ENCODE data around the gene ZFHX2.
"Not testable (repeated sequence)": the region's sequence is repeated elsewhere in the genome, so short reads cannot be mapped to it uniquely, and the experiment has no call there.

The ZFHX2 gene

DNA sequence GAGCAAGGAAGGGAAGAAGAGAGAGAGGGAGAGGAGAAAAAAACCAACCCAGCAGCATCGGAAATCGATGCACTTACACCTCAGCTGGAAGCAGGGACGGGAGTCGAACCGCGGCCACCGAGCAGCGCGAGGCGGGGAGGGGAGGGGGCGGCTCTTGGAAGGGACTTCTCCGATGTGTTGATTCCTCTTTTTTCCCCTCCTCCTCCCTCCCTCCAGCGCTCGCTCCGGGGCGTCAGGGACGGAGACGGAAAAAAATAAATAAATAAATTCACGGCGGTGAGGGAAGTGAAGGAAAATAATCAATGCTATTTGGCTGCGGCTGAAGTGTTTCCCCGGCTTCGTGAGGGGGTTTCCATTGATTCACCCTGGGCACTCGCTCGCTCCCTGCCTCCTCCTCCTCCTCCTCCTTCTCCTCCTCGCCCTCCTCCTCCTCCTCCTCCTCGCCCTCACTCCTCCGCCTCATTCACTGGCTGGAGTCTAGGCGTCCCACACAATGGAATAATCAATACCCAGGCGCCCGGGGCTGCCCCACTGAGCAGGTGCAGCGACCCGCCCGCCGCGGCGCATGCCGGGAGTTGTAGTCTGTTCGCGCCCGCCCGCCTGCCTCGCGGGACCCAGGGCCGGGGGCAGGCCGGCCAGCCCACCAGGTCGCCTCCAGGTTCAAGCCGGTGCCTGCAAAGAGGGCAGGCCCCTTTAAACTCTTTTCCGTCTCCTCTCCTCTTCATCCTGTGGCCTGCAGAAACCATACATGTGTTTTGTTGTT is at the start of gene ZFHX2:
ZFHX2 (minus strand) TSS at position 500 of the 763 bp plus-strand sequence. CDS start 16,440 bp downstream, outside the sequence.
- peak; percentile 92 for DNase-seq (ENCODE audit: low spot score)

DNA sequence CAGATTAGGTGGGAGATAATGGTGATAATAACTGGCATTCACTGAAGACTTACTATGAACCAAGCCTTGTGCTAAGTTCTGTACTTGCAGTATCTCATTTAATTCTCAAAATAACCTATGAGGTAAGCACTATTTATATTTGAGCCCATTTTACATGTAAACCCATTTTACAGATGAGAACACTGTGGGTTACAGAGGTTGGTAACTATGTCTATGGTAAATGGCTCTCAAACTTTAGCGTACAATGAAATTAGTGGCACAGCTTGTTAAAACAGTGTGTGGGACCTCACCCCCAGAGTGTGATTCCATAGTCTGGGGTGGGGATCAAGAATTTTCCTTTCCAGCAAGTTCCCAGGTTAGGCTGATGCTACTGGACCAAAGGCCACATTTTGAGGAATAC is 49.2 kb upstream of the ZFHX2 start:
- no peak for DNase-seq (ENCODE audit: low spot score)

DNA sequence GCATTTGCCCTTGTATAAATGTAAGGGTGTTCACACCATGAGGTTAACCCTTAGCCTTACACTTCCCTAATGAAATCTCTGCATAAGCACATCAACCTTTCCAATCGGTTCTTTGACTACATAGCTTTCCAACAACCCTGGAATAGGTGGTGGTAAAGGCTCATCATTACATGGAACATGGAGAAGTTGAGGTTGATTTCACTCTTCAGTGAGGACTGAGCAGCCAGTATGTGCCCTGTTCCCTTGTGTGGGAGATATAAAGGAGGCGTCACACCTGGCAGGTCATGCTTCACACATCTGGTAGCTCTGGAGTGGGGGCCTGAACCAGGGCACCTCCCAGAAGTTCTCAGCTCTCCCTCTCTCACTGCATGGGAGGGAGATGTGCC is 48.8 kb upstream of the ZFHX2 start:
- DNase-seq (ENCODE audit: low spot score) = no peak

DNA sequence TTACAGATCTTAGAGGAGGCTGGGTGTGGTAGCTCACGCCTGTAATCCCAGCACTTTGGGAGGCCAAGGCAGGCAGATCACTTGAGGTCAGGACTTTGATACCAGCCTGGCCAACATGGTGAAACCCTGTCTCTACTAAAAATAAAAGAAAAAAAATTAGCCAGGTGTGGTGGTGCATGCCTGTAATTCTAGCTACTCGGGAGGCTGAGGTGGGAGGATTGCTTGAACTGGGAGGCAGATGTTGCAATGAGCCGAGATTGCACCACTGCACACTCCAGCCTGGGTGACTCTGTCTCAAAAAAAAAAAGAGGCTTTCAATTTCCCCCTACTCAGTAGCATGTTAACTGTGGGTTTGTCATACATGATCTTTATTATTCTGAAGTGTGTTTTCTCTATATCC is 42.6 kb upstream of the ZFHX2 start:
- not testable (repeated sequence) for DNase-seq (ENCODE audit: low spot score)

DNA sequence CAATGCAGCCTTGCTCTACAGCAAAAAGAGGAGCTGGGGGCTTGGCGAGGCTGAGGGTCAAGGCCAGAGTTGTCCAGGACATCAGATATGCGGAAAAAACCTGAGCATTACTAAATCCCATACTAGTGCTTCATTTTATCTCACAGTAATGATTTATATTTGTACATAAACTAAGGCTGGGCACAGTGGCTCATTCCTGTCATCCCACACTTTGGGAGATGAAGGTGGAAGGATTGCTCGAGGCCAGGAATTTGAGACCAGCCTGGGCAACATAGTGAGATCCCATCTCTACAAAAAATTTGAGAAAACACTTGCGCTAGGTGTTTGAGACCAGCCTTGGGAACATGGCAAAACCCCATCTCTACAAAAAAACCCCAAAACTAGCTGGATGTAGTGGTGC is 38.6 kb upstream of the ZFHX2 start:
- DNase-seq (ENCODE audit: low spot score) = no peak

DNA sequence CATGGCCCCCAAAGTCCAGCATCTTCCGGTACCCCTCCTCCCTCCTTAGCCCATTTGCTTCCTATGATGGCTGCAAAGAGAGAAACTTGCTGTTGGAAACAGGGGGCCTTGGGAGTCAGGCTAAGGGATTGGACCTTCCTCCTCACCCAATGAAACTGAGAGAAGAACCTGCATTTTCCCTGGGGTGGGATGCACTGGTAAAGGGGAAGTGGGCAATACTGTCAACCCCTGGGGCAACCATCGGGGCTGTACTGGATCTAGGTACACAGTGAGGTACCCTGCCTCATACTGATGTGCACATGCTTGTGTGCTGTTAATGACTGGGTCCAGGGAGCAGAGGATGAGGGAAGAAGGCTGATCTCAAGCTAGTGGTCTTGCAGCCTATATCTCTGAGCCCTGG is 38.0 kb upstream of the ZFHX2 start:
- DNase-seq (ENCODE audit: low spot score) = no peak

DNA sequence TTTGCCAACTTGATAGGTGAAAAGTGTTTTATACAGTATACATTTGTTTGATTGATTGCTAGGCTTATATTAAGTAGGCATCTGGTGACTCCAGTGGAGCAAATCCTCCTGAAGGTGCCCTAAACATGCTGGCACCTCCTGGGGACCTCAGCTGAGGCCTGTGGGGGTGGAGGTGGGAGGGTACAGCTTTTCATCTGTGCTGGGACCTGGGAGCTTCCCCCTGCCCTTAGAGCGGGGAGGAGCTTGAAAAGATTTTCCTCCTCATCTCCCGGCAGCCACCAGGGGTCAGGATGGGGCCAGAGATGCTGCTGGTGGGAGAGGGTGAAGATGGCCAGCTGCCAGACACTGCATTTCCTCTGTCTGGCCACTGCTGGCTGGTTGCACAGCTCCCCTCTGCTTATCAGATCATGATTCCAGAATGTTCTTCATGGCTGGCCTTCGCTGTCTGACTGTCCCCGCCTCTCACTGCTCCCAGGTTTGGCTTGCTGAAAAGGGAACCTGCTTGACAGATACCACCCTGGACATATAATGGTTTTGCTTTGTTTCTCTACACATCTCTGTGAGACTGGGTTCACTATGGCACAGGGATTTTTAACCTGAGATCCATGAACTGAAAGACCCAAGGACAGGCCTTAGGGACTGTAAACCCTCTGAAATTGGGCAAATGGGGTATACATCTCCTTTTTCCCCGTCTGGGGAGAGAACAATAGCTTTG is 37.5 kb upstream of the ZFHX2 start:
- peak; percentile 87 for DNase-seq (ENCODE audit: low spot score)

DNA sequence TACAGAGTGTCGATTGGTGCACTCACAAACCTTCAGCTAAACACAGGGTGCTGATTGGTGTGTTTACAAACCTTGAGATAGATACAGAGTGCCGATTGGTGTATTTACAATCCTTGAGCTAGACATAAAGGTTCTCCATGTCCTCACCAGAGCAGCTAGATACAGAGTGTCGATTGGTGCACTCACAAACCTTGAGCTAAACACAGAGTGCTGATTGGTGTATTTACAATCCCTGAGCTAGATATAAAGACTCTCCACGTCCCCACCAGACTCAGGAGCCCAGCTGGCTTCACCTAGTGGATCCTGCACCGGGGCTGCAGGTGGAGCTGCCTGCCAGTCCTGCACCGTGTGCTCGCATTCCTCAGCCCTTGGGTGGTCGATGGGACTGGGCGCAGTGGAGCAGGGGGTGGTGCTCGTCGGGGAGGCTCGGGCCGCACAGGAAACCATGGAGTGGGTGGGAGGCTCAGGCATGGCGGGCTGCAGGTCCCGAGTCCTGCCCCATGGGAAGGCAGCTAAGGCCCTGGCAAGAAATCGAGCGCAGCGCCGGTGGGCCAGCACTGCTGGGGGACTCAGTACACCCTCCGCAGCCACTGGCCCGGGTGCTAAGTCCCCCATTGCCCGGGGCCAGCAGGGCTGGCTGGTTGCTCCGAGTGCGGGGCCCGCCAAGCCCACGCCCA is 33.1 kb upstream of the ZFHX2 start:
- not testable (repeated sequence) for DNase-seq (ENCODE audit: low spot score)

DNA sequence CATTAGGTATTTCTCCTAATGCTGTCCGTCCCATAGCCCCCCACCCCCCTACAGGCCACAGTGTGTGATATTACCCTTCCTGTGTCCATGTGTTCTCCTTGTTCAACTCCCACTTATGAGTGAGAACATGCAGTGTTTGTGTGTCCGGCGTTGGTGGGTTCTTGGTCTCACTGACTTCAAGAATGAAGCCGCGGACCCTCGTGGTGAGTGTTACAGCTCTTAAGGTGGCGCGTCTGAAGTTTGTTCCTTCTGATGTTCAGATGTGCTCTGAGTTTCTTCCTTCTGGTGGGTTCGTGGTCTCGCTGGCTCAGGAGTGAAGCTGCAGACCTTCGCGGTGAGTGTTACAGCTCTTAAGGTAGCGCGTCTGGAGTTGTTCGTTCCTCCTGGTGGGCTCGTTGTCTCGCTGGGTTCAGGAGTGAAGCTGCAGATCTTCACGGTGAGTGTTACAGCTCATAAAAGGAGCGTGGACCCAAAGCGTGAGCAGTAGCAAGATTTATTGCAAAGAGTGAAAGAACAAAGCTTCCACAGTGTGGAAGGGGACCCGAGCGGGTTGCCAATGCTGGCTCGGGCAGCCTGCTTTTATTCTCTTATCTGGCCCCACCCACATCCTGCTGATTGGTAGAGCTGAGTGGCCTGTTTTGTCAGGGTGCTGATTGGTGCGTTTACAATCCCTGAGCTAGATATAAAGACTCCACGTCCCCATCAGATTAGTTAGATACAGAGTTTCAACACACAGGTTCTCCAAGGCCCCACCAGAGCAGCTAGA is 32.4 kb upstream of the ZFHX2 start:
- DNase-seq (ENCODE audit: low spot score) = not testable (repeated sequence)

DNA sequence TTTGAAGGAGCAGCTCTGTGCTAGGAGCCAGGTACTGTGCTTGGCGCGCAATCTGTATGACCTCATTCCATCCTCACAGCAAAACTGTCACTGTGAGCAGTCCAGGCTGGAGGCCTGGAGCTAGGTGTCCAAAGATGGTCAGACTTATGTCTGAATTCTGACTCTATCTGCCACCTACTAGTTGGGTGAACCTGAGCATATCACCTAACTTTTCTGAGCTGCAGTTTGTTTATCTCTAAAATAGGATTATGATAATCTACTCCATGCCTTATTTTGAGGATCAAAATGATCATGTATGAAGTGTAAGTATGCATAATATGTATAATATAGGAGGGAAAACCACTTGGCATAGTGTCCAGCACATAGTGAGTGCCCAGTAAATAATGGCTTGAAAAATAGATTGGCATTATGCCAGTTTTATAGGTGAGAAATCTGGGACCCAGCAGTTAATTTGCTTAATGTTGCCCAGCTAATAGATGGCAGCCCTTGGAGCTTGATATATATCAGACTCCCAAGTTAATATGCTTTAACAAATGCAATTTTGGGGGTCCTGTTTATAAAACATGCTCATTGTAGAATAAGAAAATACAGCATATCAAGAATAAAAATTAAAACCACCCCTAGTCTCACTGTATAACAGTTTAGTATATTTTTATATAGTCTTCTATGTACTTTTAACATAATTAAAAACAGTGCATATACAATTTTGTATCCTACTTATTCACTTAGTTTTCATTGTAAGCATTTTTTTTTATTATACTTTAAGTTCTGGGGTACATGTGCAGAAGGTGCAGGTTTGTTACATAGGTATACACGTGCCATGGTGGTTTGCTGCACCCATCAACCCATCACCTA is 31.6 kb upstream of the ZFHX2 start:
- no peak for DNase-seq (ENCODE audit: low spot score)

DNA sequence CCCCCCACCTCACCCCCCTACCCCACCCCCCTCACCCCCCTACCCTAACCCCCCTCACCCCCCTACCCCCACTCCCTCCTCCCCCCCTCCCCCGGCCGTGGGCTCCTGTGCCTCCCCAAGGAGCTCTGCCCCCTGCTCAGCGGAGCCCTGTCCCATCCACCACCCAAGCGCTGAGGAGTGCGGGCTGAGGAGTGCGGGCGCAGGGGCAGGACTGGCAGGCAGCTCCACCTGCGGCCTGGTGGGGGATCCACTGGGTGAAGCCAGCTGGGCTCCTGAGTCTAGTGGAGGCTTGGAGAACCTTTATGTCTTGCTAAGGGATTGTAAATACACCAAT is 29.4 kb upstream of the ZFHX2 start:
- DNase-seq (ENCODE audit: low spot score) = no peak

DNA sequence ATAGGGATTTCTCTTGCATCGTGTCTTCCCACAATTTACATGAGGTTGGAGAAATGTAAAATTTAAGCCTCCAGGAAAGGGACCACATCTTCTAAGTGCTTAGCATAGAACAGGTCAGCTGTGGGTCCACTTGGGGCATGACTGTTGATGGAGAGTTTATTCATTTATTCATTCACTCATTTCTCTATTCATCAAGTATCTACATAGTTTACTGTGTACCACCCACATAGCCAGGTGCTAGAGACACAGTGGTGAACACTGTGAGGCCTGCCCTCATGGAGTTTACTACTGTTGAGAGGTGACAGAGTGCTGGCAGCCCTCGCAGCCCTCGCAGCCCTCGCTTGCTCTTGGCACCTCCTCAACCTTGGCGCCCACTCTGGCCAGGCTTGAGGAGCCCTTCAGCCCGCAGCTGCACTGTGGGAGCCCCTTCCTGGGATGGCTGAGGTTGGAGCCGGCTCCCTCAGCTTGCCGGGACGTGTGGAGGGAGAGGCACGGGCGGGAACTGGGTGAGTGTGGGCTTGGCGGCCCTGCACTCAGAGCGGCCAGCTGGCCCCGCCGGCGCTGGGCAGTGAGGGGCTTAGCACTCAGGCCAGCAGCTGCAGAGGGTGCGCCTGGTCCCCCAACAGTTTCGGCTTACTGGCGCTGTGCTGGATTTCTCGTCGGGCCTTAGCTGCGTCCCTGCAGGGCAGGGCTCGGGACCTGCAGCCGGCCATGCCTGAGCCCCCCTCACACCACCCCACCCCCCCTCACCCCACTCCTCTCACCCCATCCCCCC is 28.8 kb upstream of the ZFHX2 start:
- DNase-seq (ENCODE audit: low spot score) = no peak

DNA sequence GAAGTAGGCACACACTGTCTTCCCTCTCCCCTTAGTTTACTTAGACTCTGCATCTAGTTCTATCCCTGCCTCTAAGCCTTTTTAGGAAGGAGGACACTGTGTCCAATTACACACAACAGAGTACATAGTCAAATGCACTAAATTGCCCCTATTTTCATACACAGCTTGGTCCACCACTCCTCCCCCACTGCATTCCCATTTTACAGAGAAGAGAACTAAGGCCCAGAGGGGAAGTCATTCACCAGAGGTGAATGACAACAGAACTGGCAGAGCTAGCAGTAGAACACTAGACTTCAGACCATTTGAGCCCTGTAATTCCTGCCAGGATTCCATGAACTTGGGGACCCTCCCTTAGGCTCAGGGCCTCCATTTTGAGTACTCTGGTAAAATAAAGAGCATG is 28.2 kb upstream of the ZFHX2 start:
- no peak for DNase-seq (ENCODE audit: low spot score)

DNA sequence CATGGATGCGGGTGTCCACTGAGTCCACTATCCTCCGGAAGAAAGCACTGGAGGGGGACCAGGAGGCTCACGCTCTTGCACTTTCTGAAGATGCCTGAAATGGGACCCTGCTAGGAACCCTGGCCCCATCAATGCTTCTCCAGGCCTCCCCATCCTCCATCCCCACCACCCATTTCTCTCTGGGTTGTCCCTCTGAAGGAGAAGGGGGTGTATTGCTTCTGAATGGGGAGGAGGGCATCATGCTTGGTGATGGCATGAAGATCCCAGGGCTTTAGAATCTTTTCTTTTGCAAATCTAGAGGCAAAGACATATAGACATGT is 27.7 kb upstream of the ZFHX2 start:
- no peak for DNase-seq (ENCODE audit: low spot score)

DNA sequence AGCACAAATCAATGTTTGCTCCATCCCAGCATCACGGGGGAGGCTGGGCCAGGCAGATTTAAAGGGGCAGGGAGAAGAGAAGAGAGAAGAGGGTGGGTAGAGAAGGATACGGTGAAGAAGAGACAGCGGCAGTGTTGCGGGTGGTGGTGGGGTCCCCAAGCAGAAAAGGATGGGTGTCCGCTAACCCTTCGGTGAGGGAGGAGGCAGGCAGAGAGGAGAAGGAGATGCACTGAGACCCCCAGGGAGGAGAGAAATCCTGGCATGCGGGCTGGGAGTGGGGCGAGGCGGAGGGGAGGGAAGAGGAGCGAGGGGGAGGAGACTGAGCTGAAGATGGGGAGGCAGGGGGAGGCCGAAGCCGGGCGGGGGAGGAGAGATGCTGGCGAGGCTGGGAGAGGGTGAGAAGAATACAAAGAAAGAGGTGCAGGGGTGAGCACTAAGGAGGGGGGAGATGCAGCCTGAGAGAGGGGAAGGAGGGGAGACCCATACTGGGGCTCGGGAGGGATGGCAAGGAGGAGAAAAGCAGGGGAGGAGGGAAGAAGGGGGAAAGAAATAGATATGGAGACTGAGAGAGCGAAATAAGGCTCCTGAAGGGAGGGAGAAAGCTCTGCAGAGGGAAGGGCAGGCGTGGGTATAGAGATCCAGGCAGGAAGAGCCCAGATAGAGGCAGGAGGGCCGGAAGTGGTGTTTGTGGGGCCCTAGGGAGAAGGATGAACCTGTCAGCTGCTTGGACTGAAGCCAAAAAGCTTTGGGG is 27.2 kb upstream of the ZFHX2 start, which contains the start of gene JPH4:
JPH4 (minus strand) TSS at position 231 of the 751 bp plus-strand sequence. CDS start 1,337 bp downstream, outside the sequence.
- no peak for DNase-seq (ENCODE audit: low spot score)

DNA sequence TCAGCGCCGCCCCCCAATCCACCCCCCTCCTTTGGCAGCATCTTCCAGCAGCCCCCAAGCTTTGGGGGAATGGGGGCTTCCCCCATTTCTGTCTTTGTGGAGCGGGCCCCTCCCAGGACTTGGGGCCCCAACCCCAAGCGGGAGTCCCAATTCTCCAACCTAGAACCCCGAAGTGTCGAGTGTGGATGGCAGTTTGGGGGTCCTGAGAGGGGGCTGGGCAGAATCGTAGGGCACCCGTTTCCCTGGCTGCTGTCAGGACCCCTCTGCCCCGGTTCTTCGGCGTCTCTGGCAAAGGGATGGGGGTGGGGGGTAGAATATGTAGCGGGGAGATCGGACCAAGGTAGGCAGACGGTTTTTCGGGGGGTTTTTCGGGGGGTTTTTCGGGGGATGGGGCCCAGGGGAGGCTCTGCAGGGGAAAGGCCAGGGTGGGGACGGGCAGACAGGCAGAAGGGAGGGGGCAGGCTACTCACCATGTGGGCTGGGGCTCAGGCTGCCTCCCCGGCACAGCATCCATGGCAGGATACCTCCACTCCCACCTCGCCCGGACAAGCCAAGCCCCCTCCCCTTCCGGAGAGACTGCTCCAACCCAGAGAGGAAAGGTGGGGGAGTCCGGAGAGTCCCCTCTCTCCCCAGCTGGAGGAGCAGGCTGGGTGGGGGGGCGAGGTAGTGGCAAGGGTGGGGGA is 26.3 kb upstream of the ZFHX2 start:
- DNase-seq (ENCODE audit: low spot score) = no peak

DNA sequence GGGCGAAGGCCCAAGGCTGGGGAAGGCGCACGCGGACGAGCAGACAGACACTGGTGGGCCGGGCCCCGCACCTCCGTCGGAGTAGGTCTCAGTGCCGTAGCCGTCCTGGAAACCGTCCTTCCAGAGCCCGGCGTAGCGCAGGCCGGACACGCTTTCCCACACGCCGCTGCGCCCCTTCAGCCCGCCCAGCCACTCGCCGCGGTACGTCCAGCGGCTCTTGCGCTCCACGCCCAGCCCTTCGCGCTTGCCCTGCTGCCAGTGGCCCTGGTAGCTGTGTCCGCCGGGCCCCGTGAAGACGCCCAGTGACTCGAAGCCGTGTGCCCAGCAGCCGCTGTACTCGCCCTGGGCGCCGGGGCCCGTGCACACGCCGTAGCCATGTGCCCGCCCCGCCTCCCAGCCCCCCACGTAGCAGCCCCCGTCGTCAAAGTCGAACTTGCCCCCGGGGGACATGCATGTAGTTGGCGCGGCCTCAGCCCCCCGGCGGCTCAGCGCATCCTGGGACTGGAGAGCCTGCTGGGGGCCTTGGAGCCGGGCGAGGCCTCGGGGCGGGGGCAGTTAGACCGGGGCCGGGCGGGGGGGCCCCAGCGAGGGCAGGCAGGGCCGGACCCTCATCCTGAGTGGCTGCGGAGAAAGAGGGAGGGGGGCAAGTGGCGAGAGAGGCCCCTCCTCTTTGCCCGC is 25.6 kb upstream of the ZFHX2 start:
- no peak for DNase-seq (ENCODE audit: low spot score)

DNA sequence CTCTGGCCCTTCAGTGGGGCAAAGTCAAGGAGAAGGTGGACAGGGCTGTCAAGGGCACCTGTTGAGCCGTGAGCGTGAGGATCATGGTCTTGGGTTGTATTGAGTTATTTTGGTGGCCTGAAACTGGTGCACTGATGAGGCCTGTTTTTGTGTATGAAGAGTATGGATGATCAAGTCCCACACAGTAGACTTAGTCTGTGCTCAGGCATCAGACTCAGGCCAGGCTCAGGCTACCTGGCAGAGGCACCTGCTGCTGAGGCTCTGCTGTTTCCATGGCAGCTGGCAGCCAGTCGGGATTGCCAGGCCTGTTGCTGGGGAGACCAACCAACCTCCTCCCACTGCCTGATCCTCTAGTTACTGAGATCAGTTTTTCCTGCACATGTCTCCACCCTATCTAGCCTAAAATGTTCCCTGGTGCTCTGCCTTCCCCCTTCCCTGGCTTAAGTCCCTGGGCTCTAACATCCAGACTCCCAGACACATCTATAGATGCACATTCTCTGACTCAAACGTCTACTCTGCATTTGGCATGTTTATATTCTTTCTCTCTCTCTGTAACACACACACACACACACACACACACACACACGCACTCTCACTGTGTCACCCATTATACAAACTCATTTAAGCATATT is 21.9 kb upstream of the ZFHX2 start:
- DNase-seq (ENCODE audit: low spot score) = no peak
